ENCODE data around the gene PTPRF.

Gene PTPRF

DNA sequence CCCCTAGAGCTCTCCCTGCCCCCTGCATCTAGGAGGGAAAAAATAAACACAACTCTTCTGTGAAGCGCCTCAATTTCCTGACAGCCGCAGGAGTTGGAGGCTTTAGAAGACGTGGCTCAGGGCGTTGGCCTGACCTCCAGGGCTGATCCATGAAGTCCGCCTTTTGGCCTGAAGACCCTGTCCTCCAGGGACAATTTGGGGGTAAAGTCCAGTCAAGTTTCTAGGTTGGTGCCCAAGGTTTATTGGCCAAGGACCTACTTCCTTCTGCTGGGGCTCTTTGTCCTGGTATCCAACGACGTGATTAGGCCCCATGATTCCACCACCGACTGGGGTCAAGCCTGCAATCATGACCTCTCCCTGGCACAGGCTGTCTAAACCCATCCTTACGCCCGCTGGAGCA is 54.9 kb downstream of the PTPRF start:
- DNase-seq = no peak

- DNase-seq = no peak
Observed at GRCh38 chr1:43586136-43586731, 55.6 kb downstream of the PTPRF start.

DNA sequence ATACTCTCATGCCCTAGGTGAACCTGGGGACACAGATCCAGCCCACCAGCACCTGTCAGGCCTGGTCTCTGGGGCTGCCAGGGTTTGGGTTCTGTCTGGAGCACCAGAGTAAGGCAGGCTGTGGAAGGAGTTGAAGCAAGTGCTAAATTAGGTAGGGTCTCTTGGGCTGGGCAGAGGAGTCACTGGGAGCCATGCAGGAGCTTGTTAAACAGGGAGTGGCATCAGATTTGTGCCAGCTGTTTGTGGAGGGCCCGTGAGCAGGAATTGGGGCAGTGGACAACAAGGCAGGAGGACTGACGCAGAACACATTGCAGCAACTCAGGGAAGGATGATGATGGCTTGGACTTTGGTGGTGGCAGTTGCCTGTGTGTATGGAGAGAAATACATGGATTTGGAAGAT is 56.3 kb downstream of the PTPRF start:
- no peak for DNase-seq

DNA sequence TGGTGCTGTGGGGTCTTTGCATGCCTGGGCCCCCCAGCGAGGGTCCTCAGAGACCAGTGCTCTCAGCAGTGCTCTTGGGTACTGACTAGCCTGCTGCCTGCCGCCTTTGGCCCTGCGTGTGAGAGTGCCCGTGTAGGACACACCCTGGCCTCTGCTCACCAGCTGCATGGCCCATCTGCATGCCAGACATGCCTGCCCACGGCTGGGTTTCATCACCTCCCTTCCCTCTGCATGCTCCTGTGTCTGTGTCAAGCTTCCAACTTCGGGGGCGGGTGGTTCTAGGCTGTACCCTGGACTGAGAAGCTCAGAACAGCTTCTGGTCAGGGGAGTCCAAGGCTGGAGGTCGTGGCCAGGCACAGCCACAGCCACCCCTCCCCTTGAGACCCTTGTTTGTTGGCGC is 56.9 kb downstream of the PTPRF start:
- no peak for DNase-seq

- DNase-seq = no peak
Observed at GRCh38 chr1:43588592-43588991, 57.9 kb downstream of the PTPRF start.

DNA sequence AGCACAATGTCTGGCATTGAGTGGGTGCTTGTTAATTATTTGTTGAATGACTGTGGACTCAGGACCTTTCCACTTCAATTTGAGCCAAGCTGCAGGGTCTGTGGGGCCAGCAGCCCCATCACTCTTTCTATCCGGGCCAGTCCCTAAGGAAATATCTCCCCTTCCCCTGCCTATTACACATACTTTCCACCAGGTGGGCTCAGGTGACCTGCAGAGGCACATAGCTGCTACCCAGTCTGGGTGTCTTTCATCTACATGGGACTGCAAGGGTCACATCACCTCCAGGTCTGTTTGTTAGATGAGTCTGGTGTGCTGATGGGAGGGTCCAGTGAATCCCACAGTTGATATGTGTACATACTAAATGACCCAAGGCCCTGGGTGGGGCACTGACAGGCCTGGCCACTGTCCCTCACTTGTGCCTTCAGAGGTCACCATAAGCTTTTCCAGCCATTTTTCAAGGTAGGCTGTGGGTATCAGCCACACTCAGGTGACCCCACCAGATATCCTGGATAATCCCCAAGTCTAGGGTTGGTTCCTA is 59.8 kb downstream of the PTPRF start:
- no peak for DNase-seq

- DNase-seq = no peak
Observed at GRCh38 chr1:43591181-43591580, 60.5 kb downstream of the PTPRF start.

- no peak for DNase-seq
Observed at GRCh38 chr1:43592051-43592665, 61.5 kb downstream of the PTPRF start.

- no peak for DNase-seq
Observed at GRCh38 chr1:43592974-43593683, 62.4 kb downstream of the PTPRF start.

DNA sequence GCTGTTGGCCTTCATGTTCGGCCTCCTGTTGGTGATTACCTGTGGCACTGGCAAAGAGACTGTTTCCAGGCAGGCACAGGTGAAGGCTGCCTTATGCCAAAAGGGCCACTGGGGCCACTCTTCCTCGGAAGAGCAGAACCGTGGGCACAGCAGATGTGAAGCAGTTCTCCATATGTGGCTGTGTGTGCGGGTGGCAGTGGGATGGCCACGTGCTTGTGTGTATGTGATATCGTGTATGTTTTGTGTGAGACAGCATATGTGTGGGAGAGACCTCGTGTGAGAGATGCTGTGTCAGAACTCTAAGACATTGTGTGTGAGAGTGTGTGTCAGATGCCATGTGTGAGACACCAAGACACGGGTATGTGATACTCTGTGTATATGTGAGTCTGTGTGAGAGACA is 65.9 kb downstream of the PTPRF start:
- DNase-seq = no peak

DNA sequence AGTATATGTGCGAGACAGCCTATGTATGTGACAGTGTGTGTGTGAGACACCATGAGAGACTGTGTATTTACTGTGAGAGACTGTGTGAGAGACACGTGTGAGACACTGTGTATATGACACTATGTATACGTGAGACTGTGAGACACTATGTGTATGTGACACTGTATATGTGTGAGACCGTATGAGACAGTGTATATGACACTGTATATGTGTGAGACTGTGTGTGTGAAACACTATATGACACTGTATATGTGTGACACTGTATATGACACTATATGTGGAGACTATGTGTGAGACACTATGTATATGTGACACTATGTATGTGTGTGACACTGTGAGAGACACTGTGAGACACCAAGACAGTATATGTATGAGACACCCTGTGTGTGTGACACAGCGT is 66.3 kb downstream of the PTPRF start:
- no peak for DNase-seq

DNA sequence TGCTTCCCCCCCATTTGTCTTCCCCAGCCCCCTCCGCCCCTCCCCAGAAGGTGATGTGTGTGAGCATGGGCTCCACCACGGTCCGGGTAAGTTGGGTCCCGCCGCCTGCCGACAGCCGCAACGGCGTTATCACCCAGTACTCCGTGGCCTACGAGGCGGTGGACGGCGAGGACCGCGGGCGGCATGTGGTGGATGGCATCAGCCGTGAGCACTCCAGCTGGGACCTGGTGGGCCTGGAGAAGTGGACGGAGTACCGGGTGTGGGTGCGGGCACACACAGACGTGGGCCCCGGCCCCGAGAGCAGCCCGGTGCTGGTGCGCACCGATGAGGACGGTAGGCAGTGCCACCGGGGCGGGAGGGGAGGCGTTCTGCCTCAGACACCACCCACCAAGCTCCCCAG is 67.0 kb downstream of the PTPRF start:
- no peak for DNase-seq

DNA sequence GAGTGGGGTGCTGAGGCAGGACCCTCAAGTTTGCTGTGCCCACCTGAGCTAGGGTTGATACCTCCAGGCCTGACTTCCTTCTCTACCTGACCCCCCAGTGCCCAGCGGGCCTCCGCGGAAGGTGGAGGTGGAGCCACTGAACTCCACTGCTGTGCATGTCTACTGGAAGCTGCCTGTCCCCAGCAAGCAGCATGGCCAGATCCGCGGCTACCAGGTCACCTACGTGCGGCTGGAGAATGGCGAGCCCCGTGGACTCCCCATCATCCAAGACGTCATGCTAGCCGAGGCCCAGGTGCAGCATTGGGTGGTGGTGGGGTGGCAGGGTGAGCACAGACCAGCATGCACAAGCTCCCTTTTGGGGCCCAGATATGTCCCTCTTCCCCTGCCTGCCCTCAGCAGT is 67.9 kb downstream of the PTPRF start:
- DNase-seq = no peak

GRCh38 chr1:43600033-43601020 is 69.6 kb downstream of the PTPRF start:
- DNase-seq = no peak

- no peak for DNase-seq
Observed at GRCh38 chr1:43602990-43603389, 72.3 kb downstream of the PTPRF start.

- no peak for DNase-seq
Observed at GRCh38 chr1:43604192-43604591, 73.5 kb downstream of the PTPRF start.

DNA sequence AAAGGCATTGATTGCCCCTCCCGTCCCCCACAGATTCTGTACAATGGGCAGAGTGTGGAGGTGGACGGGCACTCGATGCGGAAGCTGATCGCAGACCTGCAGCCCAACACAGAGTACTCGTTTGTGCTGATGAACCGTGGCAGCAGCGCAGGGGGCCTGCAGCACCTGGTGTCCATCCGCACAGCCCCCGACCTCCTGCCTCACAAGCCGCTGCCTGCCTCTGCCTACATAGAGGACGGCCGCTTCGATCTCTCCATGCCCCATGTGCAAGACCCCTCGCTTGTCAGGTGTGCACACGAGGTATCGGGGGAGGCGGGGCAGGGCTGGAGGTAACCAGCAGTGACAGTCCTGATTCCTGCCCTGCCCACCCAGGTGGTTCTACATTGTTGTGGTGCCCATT is 74.5 kb downstream of the PTPRF start:
- no peak for DNase-seq

GRCh38 chr1:43605766-43606165 is 75.1 kb downstream of the PTPRF start:
- no peak for DNase-seq

DNA sequence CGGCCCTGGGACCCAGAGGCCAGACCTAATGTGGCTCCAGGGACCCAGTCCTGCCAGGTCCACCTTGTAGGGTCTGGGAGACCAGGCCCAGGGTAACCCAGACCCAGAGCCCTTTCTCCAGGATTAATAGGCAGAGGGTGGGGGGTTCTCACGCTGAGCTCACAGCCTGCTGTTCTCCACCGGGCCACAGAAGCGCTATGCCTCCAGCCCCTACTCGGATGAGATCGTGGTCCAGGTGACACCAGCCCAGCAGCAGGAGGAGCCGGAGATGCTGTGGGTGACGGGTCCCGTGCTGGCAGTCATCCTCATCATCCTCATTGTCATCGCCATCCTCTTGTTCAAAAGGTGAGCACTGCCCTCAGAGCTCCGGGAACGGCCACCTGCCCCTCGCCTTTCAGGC is 75.9 kb downstream of the PTPRF start:
- no peak for DNase-seq

DNA sequence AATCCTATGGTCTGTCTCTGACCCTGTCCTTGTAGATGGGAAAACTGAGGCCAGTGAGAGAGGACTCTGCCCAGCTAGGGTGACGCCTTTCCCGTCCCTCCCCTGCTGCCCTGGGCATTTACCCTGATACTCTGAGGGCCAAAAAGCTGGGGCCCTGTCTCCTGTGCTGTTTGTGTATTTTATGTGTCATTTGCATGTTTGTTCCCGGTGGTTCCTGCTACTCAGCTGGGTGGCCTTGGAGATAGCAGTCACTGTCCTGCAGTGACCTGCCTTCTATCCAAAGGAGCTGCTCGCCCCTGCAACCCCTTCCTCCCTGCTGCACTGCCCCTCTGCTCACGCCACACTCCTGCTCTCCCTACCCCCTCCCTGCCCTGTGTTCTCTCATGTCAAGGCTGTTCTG is 78.1 kb downstream of the PTPRF start:
- no peak for DNase-seq

DNA sequence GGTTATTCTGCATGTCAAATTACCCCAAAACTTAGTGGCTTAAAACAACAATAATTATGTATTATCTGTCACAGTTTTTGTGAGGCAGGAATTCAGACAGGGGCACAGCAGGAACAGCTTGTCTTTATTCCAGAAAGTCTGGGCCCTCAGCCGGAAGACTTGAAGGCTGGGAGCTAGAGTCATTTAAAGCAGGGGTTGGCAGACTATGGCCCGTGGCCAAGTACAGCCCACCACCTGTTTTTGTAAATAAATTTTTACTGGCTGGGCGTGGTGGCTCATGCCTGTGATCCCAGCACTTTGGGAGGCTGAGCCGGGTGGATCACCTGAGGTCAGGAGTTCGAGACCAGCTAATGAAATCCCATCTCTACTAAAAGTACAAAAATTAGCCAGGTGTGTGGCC is 79.7 kb downstream of the PTPRF start:
- DNase-seq = no peak

GRCh38 chr1:43611950-43612349 is 81.3 kb downstream of the PTPRF start:
- DNase-seq = no peak

GRCh38 chr1:43612406-43612805 is 81.7 kb downstream of the PTPRF start:
- DNase-seq = no peak

All from activated CD4-positive, alpha-beta T cell treated with anti-CD3 and anti-CD28 coated beads, Interleukin-2, amount 50 U/mL, for 16 hours (primary cell).